UCSD-AML1 (cell line): Measurements from ENCODE around the gene ASMTL.
"Not testable (repeated sequence)": the region's sequence is repeated elsewhere in the genome, so short reads cannot be mapped to it uniquely, and the experiment has no call there.

Experiments
- DNase-seq: peaks from one replicate; lab custom pipeline; 2025; ENCODE audit not compliant: unreplicated experiment; lab: John Stamatoyannopoulos, UW

Gene ASMTL

DNA sequence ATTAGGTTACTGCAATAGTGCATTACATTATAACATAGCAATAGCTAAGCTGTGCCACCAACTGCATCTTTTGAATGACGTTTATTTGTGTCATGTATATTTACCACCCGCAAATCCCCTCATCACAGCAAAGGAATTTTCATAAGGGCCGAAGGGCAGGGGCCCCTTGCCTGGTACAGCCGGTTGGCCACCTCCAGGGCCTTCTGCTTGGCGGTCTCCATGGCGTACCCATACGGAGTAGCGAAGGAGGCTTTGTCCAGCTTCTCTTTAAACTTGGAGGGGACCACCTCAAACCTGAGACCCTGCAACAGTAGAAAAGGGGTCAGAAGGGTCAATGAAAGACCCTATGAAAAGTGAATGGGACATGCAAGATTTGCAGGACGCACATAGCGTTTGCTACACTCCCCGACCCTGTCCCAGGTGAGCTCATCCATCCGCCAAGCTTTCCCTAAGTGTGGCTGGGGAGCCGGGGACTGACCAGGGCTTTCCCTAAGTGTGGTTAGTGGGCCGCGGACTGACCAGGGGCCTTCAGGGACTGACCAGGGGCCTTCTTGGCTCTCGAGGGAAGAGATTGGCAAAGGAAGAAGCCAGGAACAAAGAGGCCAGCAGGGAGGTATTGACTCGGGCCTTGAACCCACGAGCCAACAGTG lies 10.6 kb downstream of the ASMTL start:
- DNase-seq = no peak

DNA sequence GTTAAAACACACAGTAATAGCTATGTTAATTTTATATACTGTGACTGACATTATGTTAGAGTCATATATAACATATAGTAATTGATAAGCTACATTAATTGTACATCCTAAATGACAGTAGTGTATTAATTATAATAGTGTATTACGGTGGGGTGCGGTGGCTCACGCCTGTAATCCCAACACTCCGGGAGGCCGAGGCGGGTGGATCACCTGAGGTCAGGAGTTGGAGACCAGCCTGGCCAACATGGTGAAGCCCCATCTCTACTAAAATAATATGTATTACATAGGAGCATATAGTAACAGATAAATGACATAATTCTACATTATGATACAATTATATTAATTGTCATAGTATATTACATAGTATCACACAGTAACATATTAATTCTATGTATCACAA lies 12.2 kb downstream of the ASMTL start:
- no peak for DNase-seq

DNA sequence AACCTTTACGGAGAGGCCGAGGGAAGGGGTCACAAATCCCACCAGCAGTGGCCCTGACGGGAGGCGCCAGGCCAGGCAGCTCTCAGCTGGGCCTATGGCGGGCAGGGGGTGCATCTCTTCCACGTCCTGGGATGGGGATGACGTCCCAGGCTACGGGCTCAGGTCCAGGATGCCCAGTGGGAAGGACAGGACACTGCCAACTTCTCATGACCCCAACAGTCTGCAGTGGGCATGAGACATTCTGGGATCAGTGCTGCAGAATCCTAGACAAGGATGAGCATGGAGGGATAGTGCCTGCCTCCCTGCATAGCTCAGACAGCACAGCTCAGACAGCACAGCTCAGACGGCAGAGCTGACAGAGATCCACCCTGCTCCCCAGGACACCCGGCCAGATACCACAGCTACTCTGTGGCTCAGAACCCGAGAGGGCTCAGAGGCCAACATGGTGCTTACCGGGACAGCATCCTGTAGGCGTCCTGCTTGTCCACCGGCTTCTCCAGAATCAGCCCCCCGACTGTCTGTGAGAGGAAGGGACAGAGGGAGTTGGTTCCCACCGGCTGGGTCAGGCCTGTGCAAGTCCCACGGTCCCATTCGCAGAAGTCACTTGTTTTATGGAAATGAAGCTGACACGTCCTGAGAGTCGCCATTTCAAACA lies 17.3 kb downstream of the ASMTL start:
- DNase-seq = no peak

DNA sequence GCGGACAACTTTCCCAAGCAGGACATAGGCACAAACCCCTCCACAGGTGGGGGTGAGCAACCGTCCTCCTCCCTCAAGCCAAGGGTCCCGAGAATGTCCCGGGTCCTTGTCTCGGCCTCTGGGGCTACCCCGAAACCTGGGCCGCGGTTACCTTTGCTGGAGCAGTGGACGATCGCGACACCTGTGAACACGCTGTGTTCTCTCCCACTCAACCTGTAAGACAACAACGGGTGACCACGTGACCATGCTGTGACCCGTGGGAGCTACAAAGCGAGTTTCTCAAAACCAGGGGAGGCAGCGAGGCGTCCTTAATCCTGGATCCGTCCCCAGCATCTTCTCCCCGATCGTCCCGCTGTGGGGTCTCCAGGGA lies 17.9 kb downstream of the ASMTL start:
- no peak for DNase-seq

DNA sequence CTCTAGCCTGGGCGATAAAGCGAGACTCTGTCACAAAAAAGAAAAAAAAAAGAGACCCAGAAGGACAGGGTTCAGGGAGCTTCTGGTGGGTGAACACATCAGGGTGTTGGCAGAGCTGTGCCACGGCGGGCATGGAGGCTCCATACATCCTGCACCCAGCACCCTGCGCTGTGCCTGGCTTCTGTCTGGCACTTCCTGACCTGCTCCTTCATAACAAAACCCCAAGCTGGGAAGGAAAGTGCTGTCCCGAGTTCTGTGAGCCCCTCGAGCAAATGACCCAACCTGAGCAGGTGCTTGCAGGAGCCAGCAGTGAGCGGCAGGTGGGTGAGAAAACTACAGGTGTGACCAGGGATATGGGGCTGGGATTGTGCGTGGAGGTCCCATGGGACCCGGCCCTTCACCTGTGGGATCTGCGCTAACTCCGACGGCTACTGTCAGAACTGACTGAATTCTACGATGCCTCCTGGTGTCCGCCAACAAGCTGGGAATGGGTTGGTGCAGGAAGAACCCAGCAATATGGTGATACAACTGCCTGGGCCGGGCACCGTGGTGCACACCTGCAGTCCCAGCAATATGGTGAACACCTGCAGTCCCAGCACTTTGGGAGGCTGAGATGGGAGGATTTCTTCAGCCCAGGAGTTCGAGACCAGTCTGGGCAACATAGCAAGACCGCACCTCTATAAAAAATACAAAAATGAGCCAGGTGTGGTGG lies 18.9 kb downstream of the ASMTL start:
- no peak for DNase-seq

DNA sequence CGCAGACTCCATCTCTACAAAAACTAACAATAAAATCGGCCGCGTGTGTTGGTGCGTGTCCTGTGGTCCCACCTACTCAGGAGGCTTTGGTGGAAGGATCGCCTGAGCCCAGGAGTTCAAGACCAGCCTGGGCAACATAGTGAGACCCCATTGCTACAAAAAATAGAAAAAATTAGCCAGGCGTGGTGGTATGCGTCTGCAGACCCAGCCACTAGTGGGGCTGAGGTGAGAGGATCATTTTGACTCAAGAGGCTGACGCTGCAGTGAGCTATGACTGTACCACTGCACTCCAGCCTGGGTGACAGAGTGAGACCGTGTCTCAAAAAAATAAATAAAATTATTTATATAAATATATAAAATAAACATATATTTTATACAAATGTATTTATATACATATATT lies 22.3 kb downstream of the ASMTL start:
- no peak for DNase-seq

DNA sequence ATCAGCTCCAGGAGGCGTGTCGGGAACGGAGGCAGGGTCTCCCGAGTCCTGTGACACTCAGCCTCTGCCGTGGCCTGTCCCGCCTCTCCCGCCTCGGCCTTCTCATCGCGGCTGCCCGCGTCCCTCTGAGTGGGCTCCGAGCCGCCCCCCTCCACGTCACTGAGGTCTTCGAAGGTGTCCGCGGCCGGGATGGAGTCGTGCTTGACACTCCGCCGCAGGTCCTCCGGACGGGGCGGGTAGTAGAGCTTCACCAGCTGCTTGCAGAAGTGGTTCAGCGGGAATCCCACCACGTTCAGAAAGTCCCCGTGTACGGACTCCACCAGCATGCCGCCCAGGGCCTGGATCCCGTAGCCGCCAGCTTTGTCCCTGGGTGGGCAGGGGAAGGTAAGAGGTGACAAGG lies 25.0 kb downstream of the ASMTL start:
- DNase-seq = no peak

DNA sequence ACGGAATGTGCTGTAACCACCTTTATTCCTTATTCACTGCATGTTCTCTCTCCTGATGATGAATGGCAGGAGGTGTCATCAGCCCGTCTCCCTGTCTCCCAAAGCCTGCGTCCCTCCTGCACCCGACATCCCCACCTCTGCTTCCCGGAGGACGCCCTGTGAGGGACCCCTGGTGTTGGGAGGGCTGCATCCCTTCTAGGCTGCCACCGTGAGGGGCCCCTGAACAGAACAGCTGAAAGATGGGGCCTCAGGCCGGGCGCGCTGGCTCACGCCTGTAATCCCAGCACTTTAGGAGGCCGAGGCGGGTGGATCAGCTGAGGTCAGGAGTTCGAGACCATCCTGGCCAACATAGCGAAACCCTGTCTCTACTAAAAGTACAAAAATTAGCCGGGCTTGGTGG lies 26.4 kb downstream of the ASMTL start:
- not testable (repeated sequence) for DNase-seq

DNA sequence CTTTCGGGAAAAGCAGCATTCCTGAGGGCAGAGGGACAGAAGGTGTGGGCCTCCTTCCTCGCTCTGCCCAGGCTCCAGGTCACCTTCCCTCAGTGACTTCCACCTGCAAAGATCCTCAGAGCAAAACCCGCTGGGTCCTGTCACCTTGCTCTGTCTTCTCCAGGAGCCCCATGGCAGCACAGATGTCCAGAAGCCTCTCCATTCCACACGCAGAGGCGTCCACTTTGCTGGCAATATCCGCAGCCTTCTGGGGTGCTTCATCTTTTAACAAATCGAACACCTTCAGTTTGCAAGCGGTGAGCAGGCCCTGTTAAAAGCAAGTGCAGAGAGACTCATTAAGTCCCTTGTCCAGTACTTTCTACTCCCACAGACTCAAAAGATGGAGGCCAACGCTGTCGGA lies 27.3 kb downstream of the ASMTL start:
- no peak for DNase-seq

DNA sequence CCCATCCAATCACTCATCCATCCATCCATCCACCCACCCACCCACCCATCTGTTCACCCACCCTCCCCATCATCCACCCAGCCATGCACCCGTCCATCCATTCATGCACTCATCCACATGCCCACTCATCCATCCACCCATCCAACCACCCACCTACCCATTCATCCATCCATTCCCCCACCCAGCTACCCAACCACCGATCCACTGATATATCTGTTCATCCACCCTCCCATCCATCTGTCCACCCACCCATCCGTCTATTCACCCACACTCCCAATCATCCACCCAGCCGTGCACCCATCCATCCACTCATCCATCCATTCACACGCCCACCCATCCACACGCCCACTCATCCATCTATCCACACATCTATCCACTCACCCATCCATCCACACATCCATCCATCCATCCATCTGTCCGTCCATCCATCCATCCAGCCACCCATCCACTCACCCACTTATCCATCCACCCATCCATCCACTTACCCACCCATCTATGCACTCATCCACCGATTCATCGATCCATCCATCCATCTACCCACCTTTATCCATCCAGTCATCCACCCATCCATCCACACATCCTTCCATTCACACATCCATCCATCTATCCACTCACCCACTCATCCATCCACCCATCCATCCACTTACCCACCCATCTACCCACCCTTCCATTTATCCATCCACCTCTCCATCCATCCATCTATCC lies 28.4 kb downstream of the ASMTL start:
- DNase-seq = no peak

DNA sequence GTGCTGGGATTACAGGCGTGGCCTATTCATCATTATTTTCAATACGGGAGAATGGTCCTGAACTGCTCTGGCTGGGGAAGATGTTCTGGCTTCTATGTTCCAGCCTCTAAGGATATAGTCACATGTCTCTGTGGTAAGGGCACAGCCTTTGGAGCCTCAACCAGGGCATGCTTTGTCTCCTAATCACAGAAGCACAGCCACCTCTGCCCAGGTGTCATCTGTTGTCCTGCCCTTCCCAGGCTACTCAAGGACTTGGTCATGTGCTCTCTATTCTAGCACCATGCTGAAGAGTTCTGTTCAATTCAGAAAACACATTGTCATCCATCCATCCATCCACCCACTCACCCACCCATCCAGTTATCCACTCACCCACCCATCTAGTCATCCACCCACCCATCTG lies 29.5 kb downstream of the ASMTL start:
- DNase-seq = no peak

DNA sequence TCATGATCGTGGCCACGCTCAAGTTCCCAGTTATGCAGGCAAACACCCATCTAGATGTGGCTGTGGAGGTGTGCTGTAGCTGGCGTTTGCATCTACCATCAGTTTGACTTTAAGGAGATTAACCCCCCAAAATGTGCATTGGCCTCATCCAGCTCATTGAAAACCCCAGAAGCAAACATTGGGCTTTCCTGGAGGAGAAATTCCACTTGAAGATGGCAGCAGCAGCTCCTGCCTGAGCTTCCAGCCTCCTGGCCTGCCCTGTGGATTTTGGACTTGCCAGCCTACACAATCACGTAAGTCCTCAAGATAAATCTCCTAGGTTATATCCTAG lies 30.6 kb downstream of the ASMTL start:
- DNase-seq = no peak

DNA sequence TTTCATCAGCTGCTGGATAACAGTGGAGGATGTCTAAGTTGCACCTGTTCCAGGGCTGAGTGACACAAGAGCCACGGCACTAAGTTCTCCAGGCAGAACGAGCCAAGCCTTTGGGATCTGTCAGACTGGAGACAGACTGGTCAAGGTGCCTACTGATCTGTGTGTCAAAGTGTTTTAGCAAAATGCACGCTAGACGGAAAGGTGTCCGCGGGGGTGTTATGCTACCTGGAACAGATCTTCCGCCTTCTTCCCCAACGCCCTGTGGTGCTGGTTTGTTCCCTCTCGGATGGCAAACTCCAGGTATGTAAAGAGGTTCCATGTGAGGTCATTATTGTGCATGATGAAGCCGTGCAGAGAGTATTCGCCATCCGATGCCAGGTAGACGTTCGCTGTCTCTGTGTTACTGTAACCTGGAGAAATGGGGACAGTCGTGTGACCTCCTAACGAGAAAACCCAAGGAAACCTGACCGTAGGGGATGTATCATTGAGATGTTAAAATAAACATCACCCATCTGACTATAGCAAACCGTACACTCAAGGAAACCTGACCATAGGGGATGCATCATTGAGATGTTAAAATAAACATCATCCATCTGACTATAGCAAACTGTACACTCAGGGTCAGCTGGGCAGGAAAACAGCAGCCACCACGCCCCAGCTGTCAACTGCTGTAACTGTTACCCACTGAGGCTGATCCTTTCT lies 31.1 kb downstream of the ASMTL start:
- DNase-seq = no peak

DNA sequence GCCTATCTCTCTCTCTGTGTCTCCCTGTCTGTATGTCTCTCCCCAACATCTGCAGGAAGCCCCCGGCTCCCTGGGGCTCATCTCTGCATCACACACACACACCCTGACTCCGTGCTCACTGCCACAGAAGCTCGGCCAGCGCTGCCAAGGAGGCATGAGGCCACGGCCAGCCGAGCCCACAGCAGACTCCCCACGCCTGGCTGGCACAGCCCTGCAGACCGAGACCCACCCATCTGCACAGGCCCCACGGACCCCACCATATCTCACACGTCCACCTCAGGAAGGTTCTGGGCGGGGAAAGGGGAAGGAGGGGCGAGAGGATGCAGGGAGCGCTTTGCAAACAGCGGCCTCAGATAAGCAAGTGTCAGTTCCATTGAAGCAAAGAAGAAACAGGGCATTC lies 32.3 kb downstream of the ASMTL start:
- no peak for DNase-seq

DNA sequence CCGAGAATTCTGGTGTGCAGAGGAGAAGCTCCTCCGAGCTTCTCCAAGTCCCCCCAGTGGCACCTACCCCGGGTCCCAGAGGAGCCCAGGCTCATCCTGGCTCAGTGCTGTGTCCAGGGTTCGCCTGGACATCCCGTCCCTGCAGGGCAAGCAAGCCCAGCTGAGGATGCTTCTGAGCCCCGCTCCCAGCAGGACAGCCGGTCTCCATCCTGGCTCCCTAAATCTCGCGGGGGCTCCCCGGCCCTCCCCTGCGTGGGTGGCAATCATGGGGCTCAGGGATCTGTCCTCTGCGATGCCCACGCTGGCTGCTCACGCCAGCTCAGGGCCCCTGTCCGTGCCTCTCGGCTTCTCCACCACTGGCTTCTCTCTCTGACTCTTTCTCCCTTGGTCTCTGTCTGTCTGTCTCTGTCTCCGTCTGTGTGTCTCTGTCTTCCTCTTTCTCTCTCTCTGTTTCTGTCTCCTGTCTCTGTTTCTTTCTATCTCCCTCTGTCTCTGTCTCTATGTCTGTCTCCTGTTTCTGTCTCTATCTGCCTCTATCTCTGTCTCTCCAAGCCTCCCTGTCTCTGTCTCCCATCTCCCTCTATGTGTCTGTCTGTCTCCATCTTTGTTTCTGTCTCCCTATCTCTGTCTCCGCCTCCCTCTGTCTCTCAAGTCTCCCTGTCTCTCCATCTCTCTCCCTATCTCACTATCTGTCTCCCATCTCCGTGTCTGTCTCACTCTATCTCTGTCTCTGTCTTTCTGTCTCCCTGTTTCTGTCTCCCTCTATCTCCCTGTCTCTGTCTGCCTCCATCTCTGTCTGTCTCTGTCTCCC lies 33.0 kb downstream of the ASMTL start:
- no peak for DNase-seq

DNA sequence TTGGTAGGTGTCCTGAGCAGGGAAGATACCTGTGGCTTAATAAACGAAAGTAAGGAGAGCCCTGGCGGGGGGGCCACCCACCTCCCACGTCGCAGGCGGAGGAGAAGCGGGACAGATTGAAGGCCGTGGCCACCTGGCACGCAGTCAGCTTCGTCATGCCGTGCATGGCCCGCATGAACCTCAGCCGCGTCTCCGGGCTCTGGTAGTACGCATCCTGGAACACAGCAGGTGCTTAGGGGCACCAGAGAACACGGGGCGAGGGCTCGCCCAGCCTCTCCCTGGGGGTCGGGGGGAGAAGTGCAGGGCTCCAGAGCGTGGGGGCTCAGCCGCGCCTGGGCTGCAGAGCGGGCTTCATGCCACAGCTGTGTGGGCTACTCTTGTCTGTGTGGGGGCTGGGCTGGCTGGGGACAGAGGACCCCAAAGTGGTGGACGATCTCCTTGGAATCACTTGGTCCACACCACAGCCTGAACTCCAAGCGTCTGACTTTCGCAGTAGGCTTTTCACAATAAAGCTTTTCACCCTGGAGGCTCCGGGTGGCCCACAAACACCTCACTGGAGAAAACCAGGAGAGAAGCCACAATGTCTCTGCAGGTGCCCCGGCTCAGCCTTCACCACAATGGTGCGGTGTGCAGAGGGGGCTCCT lies 33.7 kb downstream of the ASMTL start:
- DNase-seq = no peak

DNA sequence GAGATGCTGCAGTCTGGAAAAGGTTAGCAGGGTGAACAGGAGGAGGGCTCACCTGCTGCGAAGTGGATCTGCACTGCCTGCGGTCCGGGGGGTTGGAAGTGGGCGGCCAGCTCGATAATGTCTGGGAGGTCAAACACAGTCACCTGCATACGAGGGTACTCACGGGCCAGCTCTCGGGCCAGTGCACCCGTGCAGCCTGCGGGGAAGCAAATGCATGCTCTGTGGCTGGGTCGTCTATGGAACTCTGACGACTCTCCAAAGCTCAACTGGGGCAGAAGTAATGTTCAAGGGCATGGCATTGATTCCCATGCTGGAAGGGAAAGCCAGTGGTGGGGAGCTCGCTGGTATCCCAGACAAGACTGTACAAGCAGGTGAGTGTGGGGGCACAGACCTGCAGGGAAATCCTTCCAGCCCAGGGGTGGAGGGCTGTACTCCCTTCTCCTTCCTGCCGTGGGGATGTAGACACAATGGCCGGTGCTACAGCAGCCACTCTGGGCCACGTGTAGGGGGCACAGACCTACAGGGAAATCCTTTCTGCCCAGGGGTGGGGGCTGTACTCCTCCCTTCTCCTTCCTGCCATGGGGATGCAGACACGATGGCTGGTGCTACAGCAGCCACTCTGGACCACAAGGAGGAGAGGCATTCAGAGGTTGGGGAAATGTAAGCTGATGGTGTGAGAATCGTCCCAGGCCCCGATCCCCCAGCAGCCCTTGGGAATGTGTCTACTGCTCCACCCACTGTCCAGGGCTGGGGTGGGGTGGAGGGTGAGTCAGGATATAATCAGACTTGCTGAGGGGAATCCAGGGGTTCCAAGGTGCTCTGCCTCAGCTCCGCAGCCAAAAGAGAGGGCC lies 34.6 kb downstream of the ASMTL start:
- no peak for DNase-seq

DNA sequence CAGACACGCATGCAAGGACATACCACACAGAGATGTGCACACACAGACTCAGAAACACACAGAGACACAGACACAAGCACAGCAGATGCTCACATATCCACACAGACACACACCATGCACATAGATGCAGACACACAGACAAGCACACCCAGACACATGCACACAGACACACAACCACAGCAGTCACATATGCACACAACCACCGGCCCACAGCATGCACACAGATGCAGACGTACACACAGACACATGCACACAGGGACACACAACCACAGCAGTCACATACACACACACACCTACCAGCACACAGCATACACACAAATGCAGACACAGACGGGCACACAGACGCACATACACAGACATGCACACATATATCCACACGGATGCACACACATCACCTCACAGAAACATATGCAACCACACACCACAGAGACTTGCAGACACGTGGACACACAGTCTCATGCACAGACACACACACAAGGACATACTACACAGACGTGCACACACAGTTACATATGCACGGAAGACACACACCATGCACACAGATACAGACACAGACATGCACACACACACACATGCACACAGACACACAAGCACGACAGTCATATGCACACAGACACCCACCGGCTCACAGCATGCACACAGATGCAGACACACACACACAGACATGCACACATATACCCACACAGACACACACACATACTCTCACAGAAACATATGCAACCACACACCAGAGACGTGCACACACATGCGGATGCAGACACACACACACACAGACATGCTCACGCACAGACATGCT lies 35.5 kb downstream of the ASMTL start:
- DNase-seq = no peak
